GM12878 (cell line): Measurements from ENCODE around the gene MBOAT2. TPM values are rescaled to one million over a fixed set of nuclear protein-coding genes. Genes with fewer than 3 reads are reported as not detected.

ENCODE experiments used
- ATAC-seq: fragments of 200-7000 bp; cut with Tn5 transposase; 3 replicates; pipeline ENCODE4 v1.9.1; 2020; ENCODE audit warnings: mild to moderate bottlenecking, moderate library complexity
- BruUV-seq: library from RNA; stranded (reverse); fragments of 400-500 nt; replicated peaks from 2 replicates; lab custom pipeline; 2021; lab: Mats Ljungman, UMichigan
- CTCF ChIA-PET: fragments of 300-600 bp; sonication (Branson Sonifier 250); formaldehyde crosslinking; extraction: SDS; loops from one replicate; lab custom pipeline; 2021; ENCODE audit warnings: inconsistent platforms; lab: Yijun Ruan, JAX
- POLR2A ChIA-PET: fragments of 350-600 bp; formaldehyde crosslinking; extraction: SDS; loops from one replicate; lab custom pipeline; 2021; ENCODE audit warnings: inconsistent platforms; lab: Charles Lee
- RAD21 ChIA-PET: fragments of 300-600 bp; sonication (Branson Sonifier 250); formaldehyde crosslinking; loops from one replicate; lab custom pipeline; 2023; ENCODE audit warnings: antibody characterized with exemption; ENCODE audit not compliant: unreplicated experiment; lab: Charles Lee
- SMC1A ChIA-PET: fragments of 300-600 bp; sonication (Branson Sonifier 250); formaldehyde crosslinking; loops from one replicate; lab custom pipeline; 2023; ENCODE audit not compliant: unreplicated experiment, uncharacterized antibody; lab: Charles Lee
- DNase-seq: peaks from one replicate; pipeline ENCODE4 v3.0.0-alpha.2; 2011; ENCODE audit warnings: low read depth, low spot score
- FAIRE-seq: peaks from 3 replicates; lab custom pipeline; 2011; peaks lifted over from hg19 to GRCh38; lab: Jason Lieb, UNC
- H2AFZ ChIP-seq: 2 replicates; pipeline ENCODE4 v1.6.0; 2011; ENCODE audit warnings: low read depth, low read length, control low read depth; ENCODE audit not compliant: control insufficient read depth
- H3K27ac ChIP-seq: 2 replicates; pipeline ENCODE4 v1.5.1; 2011; ENCODE audit warnings: control low read depth; ENCODE audit not compliant: control insufficient read depth, insufficient read depth
- H3K27me3 ChIP-seq, 2 experiments: replicated peaks in 1 of 2; 2 replicates each; pipeline versions ENCODE4 v1.6.0 to v1.6.1; 2011; ENCODE audit warnings: low read length in 1 of 2; ENCODE audit not compliant: control insufficient read depth in 2 of 2, insufficient read depth in 2 of 2
- H3K36me3 ChIP-seq, 2 experiments: 2 replicates each; pipeline ENCODE4 v1.5.1; 2011; ENCODE audit warnings: low read length in 1 of 2; ENCODE audit not compliant: control insufficient read depth in 2 of 2, insufficient read depth in 2 of 2
- H3K4me1 ChIP-seq: 2 replicates; pipeline ENCODE4 v1.6.1; 2011; ENCODE audit warnings: mild to moderate bottlenecking, low read length, moderate library complexity, mixed read lengths; ENCODE audit not compliant: control insufficient read depth, insufficient read depth
- H3K4me2 ChIP-seq: 2 replicates; pipeline ENCODE4 v1.6.0; 2011; ENCODE audit warnings: control low read depth; ENCODE audit not compliant: control insufficient read depth, insufficient read depth
- H3K4me3 ChIP-seq: fragments of 200-600 bp; sonication (generic); 2 replicates; pipeline ENCODE4 v1.5.1; 2016
- H3K79me2 ChIP-seq: 2 replicates; pipeline ENCODE4 v1.6.0; 2011; ENCODE audit warnings: low read length; ENCODE audit not compliant: control insufficient read depth, insufficient read depth
- H3K9ac ChIP-seq: 2 replicates; pipeline ENCODE4 v1.8.0; 2011; ENCODE audit warnings: low read length, control low read depth, mixed read lengths; ENCODE audit not compliant: control insufficient read depth, insufficient read depth
- H3K9me3 ChIP-seq: replicated peaks from 3 replicates; pipeline ENCODE4 v1.5.1; 2011; ENCODE audit warnings: mild to moderate bottlenecking, low read length; ENCODE audit not compliant: control insufficient read depth, insufficient read depth
- H4K20me1 ChIP-seq: 2 replicates; pipeline ENCODE4 v1.6.0; 2011; ENCODE audit not compliant: control insufficient read depth, insufficient read depth
- ATF3 ChIP-seq: IDR thresholded peaks from 2 replicates; pipeline ENCODE4 v1.6.1; 2011; ENCODE audit warnings: low read depth, mild to moderate bottlenecking, low read length, moderate library complexity, borderline replicate concordance; ENCODE audit errors: extremely low read depth
- BRCA1 ChIP-seq: IDR thresholded peaks from 2 replicates; pipeline ENCODE4 v1.6.1; 2011; ENCODE audit warnings: low read depth, low read length, improper control_type of control experiment
- CBFB ChIP-seq: IDR thresholded peaks from 2 replicates; pipeline ENCODE4 v1.6.1; 2016; ENCODE audit warnings: antibody characterized with exemption, low read depth
- CBX3 ChIP-seq: fragments of 200-600 bp; sonication (generic); IDR thresholded peaks from 2 replicates; pipeline ENCODE4 v1.6.1; 2016; ENCODE audit warnings: low read depth, borderline replicate concordance
- ELK1 ChIP-seq: IDR thresholded peaks from 2 replicates; pipeline ENCODE4 v1.6.1; 2012; ENCODE audit warnings: low read depth, low read length, improper control_type of control experiment
- EP300 ChIP-seq, 2 experiments: fragments of 150-350 bp in 1 of 2; IDR thresholded peaks; 2 replicates each; pipeline ENCODE4 v1.6.1; 2011 to 2012; ENCODE audit warnings: low read depth in 2 of 2, low read length in 2 of 2, borderline replicate concordance in 1 of 2, improper control_type of control experiment in 1 of 2, inconsistent platforms in 1 of 2; ENCODE audit not compliant: control insufficient read depth in 1 of 2
- ESRRA ChIP-seq: IDR thresholded peaks from 2 replicates; pipeline ENCODE4 v1.6.1; 2012; ENCODE audit warnings: mild to moderate bottlenecking, low read length, improper control_type of control experiment
- HDAC6 ChIP-seq: fragments of 200-600 bp; sonication (generic); IDR thresholded peaks from one replicate; pipeline ENCODE4 v1.8.0; 2017; ENCODE audit warnings: antibody characterized with exemption; ENCODE audit not compliant: unreplicated experiment
- JUNB ChIP-seq: IDR thresholded peaks from 2 replicates; pipeline ENCODE4 v1.6.1; 2016; ENCODE audit warnings: antibody characterized with exemption, mild to moderate bottlenecking
- KLF5 ChIP-seq: fragments of 450-650 bp; IDR thresholded peaks from 2 replicates; pipeline ENCODE4 v1.6.1; 2014; ENCODE audit warnings: mild to moderate bottlenecking; ENCODE audit not compliant: partially characterized antibody
- MEF2A ChIP-seq: IDR thresholded peaks from 2 replicates; pipeline ENCODE4 v1.6.1; 2011; ENCODE audit warnings: low read depth, mild to moderate bottlenecking, low read length, moderate library complexity; ENCODE audit not compliant: insufficient read depth
- NBN ChIP-seq: fragments of 450-650 bp; IDR thresholded peaks from 2 replicates; pipeline ENCODE4 v1.6.1; 2016
- NFYA ChIP-seq: IDR thresholded peaks from 2 replicates; pipeline ENCODE4 v1.6.1; 2011; ENCODE audit warnings: low read depth, mild to moderate bottlenecking, low read length, improper control_type of control experiment, borderline replicate concordance
- PML ChIP-seq: IDR thresholded peaks from 2 replicates; pipeline ENCODE4 v1.6.1; 2012; ENCODE audit warnings: low read length, inconsistent platforms
- POU2F2 ChIP-seq: IDR thresholded peaks from 3 replicates; pipeline ENCODE4 v1.6.1; 2011; ENCODE audit warnings: low read depth, mild to moderate bottlenecking, low read length, borderline replicate concordance
- ZNF207 ChIP-seq: fragments of 450-650 bp; IDR thresholded peaks from 2 replicates; pipeline ENCODE4 v1.6.1; 2014; ENCODE audit warnings: antibody characterized with exemption, mild to moderate bottlenecking, borderline replicate concordance
- ZNF217 ChIP-seq: fragments of 450-650 bp; IDR thresholded peaks from 2 replicates; pipeline ENCODE4 v1.6.1; 2017; ENCODE audit warnings: antibody characterized with exemption, mild to moderate bottlenecking
- ZNF622 ChIP-seq: fragments of 450-650 bp; IDR thresholded peaks from 2 replicates; pipeline ENCODE4 v1.6.1; 2017; ENCODE audit warnings: mild to moderate bottlenecking, inconsistent platforms
- WGBS: methylation state at CpG from one replicate; pipeline ENCODE4 v1.1.6; 2016; ENCODE audit warnings: low lambda C conversion rate; ENCODE audit not compliant: insufficient replicate concordance, insufficient coverage; ENCODE audit errors: missing lambda C conversion rate; 5-methylcytosine and 5-hydroxymethylcytosine counted together
- in situ Hi-C: fragments of 300-500 bp; cut with MboI; formaldehyde crosslinking; loops from 9 replicates; pipeline ENCODE4 v1.14.3; 2018; ENCODE audit warnings: mixed read lengths
- intact Hi-C: fragments of 100-400 bp; cut with micrococcal nuclease; formaldehyde crosslinking; loops from one replicate; pipeline ENCODE4 v1.14.2; 2022; ENCODE audit not compliant: unreplicated experiment
- polyA plus RNA-seq, 11 experiments: library from polyadenylated mRNA; depleted of rRNA in 4 of 11; unstranded in 6 of 11; stranded (reverse) in 5 of 11; fragments of >200 nt; fragmentation: Nextera tagmentation in 4 of 11; fragmentation: Illumina TruSeq in 1 of 11; extraction: Ambion mirVana in 4 of 11; extraction: Trizol in 1 of 11; gene quantifications; 1 replicate in 1 of 11; 2 replicates in 10 of 11; pipeline versions ENCODE4 v1.2.1 to v1.2.3, GENCODE V29; 2011 to 2016; ENCODE audit warnings: inconsistent platforms in 2 of 11, missing spikeins in 2 of 11, low read depth in 1 of 11
- total RNA-seq, 4 experiments: library from RNA; depleted of rRNA in 3 of 4; stranded (reverse); fragments of >200 nt in 3 of 4; fragmentation: Illumina TruSeq in 1 of 4; extraction: Trizol in 1 of 4; gene quantifications; 2 replicates each; pipeline versions ENCODE4 v1.2.1 to v1.2.3, GENCODE V29; 2013 to 2021
- TF ChIP-seq, protein P1 (sequence below): IDR thresholded peaks from 2 replicates; pipeline ENCODE4 v1.6.1; 2012; ENCODE audit warnings: low read depth, low read length, improper control_type of control experiment

MBOAT2 gene
- total and polyA plus RNA-seq, 10 of the 15 experiments (the other 5 are each of a cell fraction or from before 2014, with no cell fraction given): 0.08 to 40.6 (median 1.8) TPM

DNA sequence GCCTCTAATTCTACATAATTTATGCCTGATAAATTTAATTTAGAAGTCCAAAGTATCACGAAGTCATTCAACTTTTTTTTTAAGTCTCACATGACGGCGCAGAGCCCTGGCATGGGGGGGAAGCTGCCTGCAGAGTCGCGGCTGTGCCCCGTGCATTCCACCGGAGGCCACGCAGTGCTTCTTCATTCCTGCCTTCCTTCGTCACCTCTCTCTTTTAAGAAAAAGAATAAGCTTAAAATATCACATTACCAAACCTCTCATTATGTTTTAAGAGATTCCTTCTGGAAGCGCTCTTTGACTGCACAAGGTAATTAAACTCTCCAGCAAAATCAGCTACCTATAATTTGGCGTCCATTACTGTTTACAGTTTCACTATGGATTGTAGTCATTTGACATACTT is 145.8 kb downstream of the MBOAT2 start:
- no peak for ATAC-seq
- H3K4me3 ChIP-seq: no peak overlapping the region
- H3K27me3 ChIP-seq: no peaks in the 10 kb centered on the region
- H3K36me3 ChIP-seq: no peaks in the 10 kb centered on the region
- DNase-seq: no peak
- no peak overlapping the region for H3K9ac ChIP-seq
- no peaks in the 10 kb centered on the region for H4K20me1 ChIP-seq
- no peaks in the 10 kb centered on the region for H3K9me3 ChIP-seq
- SMC1A ChIA-PET: interaction anchor here (0.9 kb wide), 1 partner anchor 9 kb away, joined by 3 read pairs; no protein-coding TSS in a partner anchor
- 73% methylated on average over 11 of the region's 11 CpGs for WGBS
- H3K4me1 ChIP-seq: no peaks in the 10 kb centered on the region
- in situ Hi-C loops (no loop called here), intact Hi-C loops (no loop called here)
- POLR2A ChIA-PET: interaction anchor here (0.6 kb wide), 1 partner anchor 11 kb away, joined by 3 read pairs; no protein-coding TSS in a partner anchor
- H3K4me2 ChIP-seq: no peak overlapping the region
- BruUV-seq: no TSS peak
- no peak for TF ChIP-seq HDAC6
- TF ChIP-seq JUNB: no peak
- TF ChIP-seq, protein P1, sequence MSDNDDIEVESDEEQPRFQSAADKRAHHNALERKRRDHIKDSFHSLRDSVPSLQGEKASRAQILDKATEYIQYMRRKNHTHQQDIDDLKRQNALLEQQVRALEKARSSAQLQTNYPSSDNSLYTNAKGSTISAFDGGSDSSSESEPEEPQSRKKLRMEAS: no peak
- TF ChIP-seq ESRRA: no peak
- TF ChIP-seq NFYA: no peak
- no peak for TF ChIP-seq ZNF622
- no peak for TF ChIP-seq BRCA1
- TF ChIP-seq ZNF207: no peak
- no peak for TF ChIP-seq NBN
- TF ChIP-seq ATF3: no peak
- TF ChIP-seq ELK1: no peak
- no peak for TF ChIP-seq POU2F2
- no peak for TF ChIP-seq KLF5
- no peak for TF ChIP-seq MEF2A
- TF ChIP-seq PML: no peak
- no peak for TF ChIP-seq ZNF217
- TF ChIP-seq CBFB: no peak
- TF ChIP-seq CBX3: no peak
- TF ChIP-seq EP300 (IDR thresholded peaks at IDR 0.05; ENCODE audit: borderline replicate concordance in 1 of 2, control insufficient read depth in 1 of 2, low read depth in 2 of 2, low read length in 2 of 2): no peak
- RAD21 ChIA-PET: no interaction called here
- no peaks in the 10 kb centered on the region for H3K79me2 ChIP-seq
- H3K27ac ChIP-seq: no peak overlapping the region
- no peak overlapping the region for H2AFZ ChIP-seq
- no peak for FAIRE-seq
- CTCF ChIA-PET: interaction anchor here (1.1 to 1.7 kb wide), 3 partner anchors 24 to 287 kb away, joined by 3 read pairs; no protein-coding TSS in a partner anchor
